Measurements from ENCODE around the gene RCN1. TPM values are rescaled to one million over a fixed set of nuclear protein-coding genes. Genes with fewer than 3 reads are reported as not detected.

RCN1 gene
- total and polyA plus RNA-seq, 2 of the 8 experiments (the other 6 are each of a cell fraction or from before 2014, with no cell fraction given): 45.1 to 123 TPM

DNA sequence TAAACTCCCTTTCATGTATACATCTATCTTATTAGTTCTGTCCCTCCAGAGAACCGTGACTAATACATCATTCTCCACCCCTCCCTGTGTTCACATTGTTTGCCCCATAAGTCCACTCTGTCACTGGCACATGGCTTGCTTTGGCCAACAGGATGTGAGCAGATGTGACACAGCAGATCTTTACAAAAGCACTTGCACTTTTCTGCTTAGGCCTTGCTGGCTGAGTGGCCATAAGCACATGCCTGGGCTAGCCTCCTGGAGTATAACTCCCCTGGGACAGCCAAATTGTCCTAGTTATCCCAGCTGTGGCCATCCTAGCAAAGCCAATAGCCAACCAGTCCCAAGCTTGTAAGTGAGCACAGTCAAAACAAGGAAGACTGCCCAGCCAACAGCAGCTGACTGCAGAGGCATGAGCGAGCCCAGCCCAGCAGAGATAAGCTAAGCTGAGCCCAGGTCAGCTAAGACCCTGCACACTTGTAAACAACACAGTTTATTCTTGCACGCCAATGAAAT is 9.7 kb upstream of the RCN1 start (continued):
- TF ChIP-seq CHD7 (IDR thresholded peaks at IDR 0.05; ENCODE audit: insufficient replicate concordance, low read length): no peak
- TF ChIP-seq JUND (IDR thresholded peaks at IDR 0.05; ENCODE audit: low read length): no peak
- no peak for TF ChIP-seq RBBP5 (IDR thresholded peaks at IDR 0.05; ENCODE audit: borderline replicate concordance, low read depth, low read length)
- TF ChIP-seq TCF12 (IDR thresholded peaks at IDR 0.05; ENCODE audit: low read depth, low read length): no peak

Measured in H1 (cell line).